Ascending aorta (tissue), 2 donors: ENCODE data around the gene CTCF. TPM values are rescaled to one million over a fixed set of nuclear protein-coding genes. Genes with fewer than 3 reads are reported as not detected.
"Not testable (repeated sequence)": the region's sequence is repeated elsewhere in the genome, so short reads cannot be mapped to it uniquely, and the experiment has no call there.

Experiments used
- DNase-seq, 2 donors: peaks; one replicate each; pipeline ENCODE4 v3.0.0-alpha.2; 2019; ENCODE audit warnings: low spot score in 2 of 2
- H3K27ac ChIP-seq, 2 donors: fragments of 200-600 bp; sonication (generic); one replicate each; pipeline ENCODE4 v1.5.1; 2016 to 2017; ENCODE audit warnings: mild to moderate bottlenecking in 1 of 2
- H3K27me3 ChIP-seq: fragments of 200-600 bp; sonication (generic); one replicate; pipeline ENCODE4 v1.5.1; 2017
- H3K36me3 ChIP-seq, 2 donors: fragments of 200-600 bp; sonication (generic); one replicate each; pipeline ENCODE4 v1.5.1; 2016
- H3K4me1 ChIP-seq, 2 donors: fragments of 200-600 bp; sonication (generic); one replicate each; pipeline ENCODE4 v1.5.1; 2016 to 2017; ENCODE audit warnings: mild to moderate bottlenecking in 1 of 2
- H3K4me3 ChIP-seq, 2 donors: fragments of 200-600 bp; sonication (generic); one replicate each; pipeline ENCODE4 v1.5.1; 2016 to 2017; ENCODE audit warnings: mild to moderate bottlenecking in 1 of 2
- H3K9me3 ChIP-seq, 2 donors: fragments of 200-600 bp; sonication (generic); one replicate each; pipeline ENCODE4 v1.5.1; 2016
- CTCF ChIP-seq, 3 experiments: fragments of 200-600 bp in 2 of 3; fragments of 450-650 bp in 1 of 3; sonication (generic) in 2 of 3; IDR thresholded peaks; one replicate each; pipeline ENCODE4 v1.5.1; 2016 to 2019; ENCODE audit warnings: antibody characterized with exemption in 3 of 3, mild to moderate bottlenecking in 1 of 3, moderate library complexity in 1 of 3
- intact Hi-C: fragments of 100-400 bp; cut with DNase I; formaldehyde crosslinking; loops from one replicate; pipeline ENCODE4 v1.15.1; 2023
- total RNA-seq: library from RNA; depleted of rRNA; stranded (reverse); fragments of >200 nt; gene quantifications from one replicate; pipeline ENCODE4 v1.1.0, GENCODE V29; 2016

Gene CTCF
- total RNA-seq = 38.6 TPM

- DNase-seq = peak in 1 of 2 donors; percentile 88
- Histone ChIP-seq H3K27me3 (no peaks in the 10 kb centered on the region), H3K36me3 (no peaks in the 10 kb centered on the region), H3K4me3 (peak within 1 kb of the TSS; percentile 99), H3K9me3 (no peaks in the 10 kb centered on the region), H3K27ac (peak within 1 kb of the TSS; percentile 100), H3K4me1 (peaks cover 7 to 24% of the 10 kb centered on the region in 2 donors)
- intact Hi-C loops = loop anchor here (1.0 to 5.0 kb wide), 8 partner anchors 15 to 245 kb away; partner anchors contain the start of genes ACD, AGRP, ATP6V0D1 and GFOD2
- peak; percentile 33 to 95 (median 47) for TF ChIP-seq CTCF (IDR thresholded peaks at IDR 0.05)
These were observed at the start of gene CTCF for GRCh38 chr16:67562526-67562917. Gene CTCF, plus strand, starts transcription at chr16:67562526. Its CDS starts 48,307 bp downstream, at chr16:67610833.

- DNase-seq, H3K9me3 ChIP-seq, H3K27ac ChIP-seq, intact Hi-C loops, H3K36me3 ChIP-seq, H3K27me3 ChIP-seq, H3K4me3 ChIP-seq, H3K4me1 ChIP-seq: not testable (repeated sequence)
These were observed 48.4 kb upstream of the CTCF start for GRCh38 chr16:67513892-67514291.

GRCh38 chr16:67514382-67514828 lies 47.9 kb upstream of the CTCF start:
- H3K27ac ChIP-seq = no peak overlapping the region
- H3K4me3 ChIP-seq = no peak overlapping the region
- TF ChIP-seq CTCF (IDR thresholded peaks at IDR 0.05) = peak; percentile 39 to 48 (median 48)
- no peaks in the 10 kb centered on the region for H3K4me1 ChIP-seq
- peak in 1 of 2 donors; percentile 92 for DNase-seq
- H3K27me3 ChIP-seq = no peaks in the 10 kb centered on the region
- H3K36me3 ChIP-seq = no peaks in the 10 kb centered on the region
- intact Hi-C loops = no loop called here
- H3K9me3 ChIP-seq = no peaks in the 10 kb centered on the region

GRCh38 chr16:67516296-67517154 lies 45.8 kb upstream of the CTCF start:
- Histone ChIP-seq H3K36me3 (no peaks in the 10 kb centered on the region), H3K4me1 (peaks cover 0 to 2% of the 10 kb centered on the region in 2 donors), H3K27me3 (no peaks in the 10 kb centered on the region), H3K27ac (no peak overlapping the region), H3K9me3 (no peaks in the 10 kb centered on the region), H3K4me3 (no peak overlapping the region)
- no peak for TF ChIP-seq CTCF (IDR thresholded peaks at IDR 0.05)
- intact Hi-C loops = no loop called here
- no peak for DNase-seq

- H3K27me3 ChIP-seq = no peaks in the 10 kb centered on the region
- TF ChIP-seq CTCF (IDR thresholded peaks at IDR 0.05) = no peak
- DNase-seq = no peak
- H3K4me1 ChIP-seq = peaks cover 0 to 5% of the 10 kb centered on the region in 2 donors
- H3K9me3 ChIP-seq = no peaks in the 10 kb centered on the region
- no peaks in the 10 kb centered on the region for H3K36me3 ChIP-seq
- intact Hi-C loops = no loop called here
- no peak overlapping the region for H3K4me3 ChIP-seq
- no peak overlapping the region for H3K27ac ChIP-seq
These were observed 45.2 kb upstream of the CTCF start for GRCh38 chr16:67517155-67517445.

- no peak for TF ChIP-seq CTCF (IDR thresholded peaks at IDR 0.05)
- Histone ChIP-seq H3K27me3 (no peaks in the 10 kb centered on the region), H3K4me3 (no peak overlapping the region), H3K27ac (no peak overlapping the region), H3K36me3 (no peaks in the 10 kb centered on the region), H3K4me1 (peaks cover 0 to 5% of the 10 kb centered on the region in 2 donors), H3K9me3 (no peaks in the 10 kb centered on the region)
- DNase-seq = no peak
- intact Hi-C loops = no loop called here
These were observed 44.5 kb upstream of the CTCF start for GRCh38 chr16:67517661-67518423.
